K562 (cell line): ENCODE results near the gene SDC3. TPM values are rescaled to one million over a fixed set of nuclear protein-coding genes. Genes with fewer than 3 reads are reported as not detected.

Experiments used
- ATAC-seq: fragments of 200-7000 bp; cut with Tn5 transposase; 3 replicates; pipeline ENCODE4 v1.9.1; 2020; ENCODE audit warnings: moderate library complexity
- BruUV-seq: library from RNA; stranded (reverse); fragments of 400-500 nt; replicated peaks from 2 replicates; lab custom pipeline; 2021; lab: Mats Ljungman, UMichigan
- CTCF ChIA-PET: fragments of 300-600 bp; formaldehyde crosslinking; extraction: SDS; loops from one replicate; lab custom pipeline; 2021; ENCODE audit warnings: low intra/inter-chr PET ratio; lab: Yijun Ruan, JAX
- POLR2A ChIA-PET: fragments of 300-600, 350-650 bp; sonication (Branson Sonifier 250); formaldehyde crosslinking; extraction: SDS; loops from one replicate; lab custom pipeline; 2021; ENCODE audit warnings: antibody characterized with exemption, inconsistent platforms; lab: Yijun Ruan, JAX
- DNase-seq, 4 experiments: peaks; one replicate each; pipeline versions ENCODE4 v3.0.0 to v3.0.0-alpha.2; 2011 to 2018; ENCODE audit warnings: low spot score in 3 of 4, mixed read lengths in 3 of 4; ENCODE audit errors: extremely low read depth in 1 of 4
- FAIRE-seq: peaks from 2 replicates; lab custom pipeline; 2011; peaks lifted over from hg19 to GRCh38; lab: Jason Lieb, UNC
- H2AFZ ChIP-seq: 2 replicates; pipeline ENCODE4 v1.6.0; 2011; ENCODE audit warnings: low read depth, low read length, control low read depth, inconsistent platforms
- H3K27ac ChIP-seq: fragments of 200-600 bp; 3 replicates; pipeline ENCODE4 v1.8.0; 2011; ENCODE audit warnings: low read depth, mild to moderate bottlenecking, control low read depth, inconsistent platforms, low read length, moderate library complexity, mixed read lengths; ENCODE audit errors: extremely low read depth
- H3K27me3 ChIP-seq, 2 experiments: fragments of 300-600 bp in 1 of 2; 2 replicates in 1 of 2; 3 replicates in 1 of 2; pipeline versions ENCODE4 v1.6.0 to v1.8.0; 2011; ENCODE audit warnings: inconsistent platforms in 2 of 2, low read length in 2 of 2, mild to moderate bottlenecking in 1 of 2, mixed read lengths in 1 of 2, moderate library complexity in 1 of 2; ENCODE audit not compliant: control insufficient read depth in 2 of 2, insufficient read depth in 2 of 2
- H3K36me3 ChIP-seq: fragments of 300-600 bp; 3 replicates; pipeline ENCODE4 v1.8.0; 2011; ENCODE audit warnings: mild to moderate bottlenecking, low read length, inconsistent platforms; ENCODE audit not compliant: control insufficient read depth, insufficient read depth
- H3K4me1 ChIP-seq, 2 experiments: fragments of 200-600 bp in 1 of 2; replicated peaks in 1 of 2; 2 replicates in 1 of 2; 3 replicates in 1 of 2; pipeline versions ENCODE4 v1.5.1 to v1.8.0; 2011; ENCODE audit warnings: inconsistent platforms in 2 of 2, low read length in 2 of 2, mild to moderate bottlenecking in 1 of 2, mixed read lengths in 1 of 2, moderate library complexity in 1 of 2; ENCODE audit not compliant: control insufficient read depth in 2 of 2, insufficient read depth in 2 of 2
- H3K4me2 ChIP-seq: 2 replicates; pipeline ENCODE4 v1.6.1; 2011; ENCODE audit warnings: low read length, control low read depth, inconsistent platforms, mixed read lengths; ENCODE audit not compliant: insufficient read depth
- H3K4me3 ChIP-seq: fragments of 200-600 bp; sonication (generic), shearing (Covaris generic); 2 replicates; pipeline ENCODE4 v1.5.1; 2016; ENCODE audit warnings: control low read depth, inconsistent platforms
- H3K79me2 ChIP-seq: fragments of 200-600 bp; 3 replicates; pipeline ENCODE4 v1.8.0; 2011; ENCODE audit warnings: low read length, inconsistent platforms; ENCODE audit not compliant: control insufficient read depth, insufficient read depth
- H3K9ac ChIP-seq, 2 experiments: 2 replicates each; pipeline versions ENCODE4 v1.6.0 to v1.6.1; 2011; ENCODE audit warnings: low read depth in 2 of 2, low read length in 2 of 2, control low read depth in 1 of 2, inconsistent platforms in 1 of 2, mild to moderate bottlenecking in 1 of 2, mixed read lengths in 1 of 2; ENCODE audit not compliant: insufficient read depth in 1 of 2
- H3K9me1 ChIP-seq: one replicate; pipeline ENCODE4 v1.6.0; 2011; ENCODE audit warnings: inconsistent platforms, mild to moderate bottlenecking, low read length, moderate library complexity; ENCODE audit not compliant: control insufficient read depth, insufficient read depth
- H3K9me3 ChIP-seq: replicated peaks from 2 replicates; pipeline ENCODE4 v1.5.1; 2011; ENCODE audit warnings: low read depth, low read length, inconsistent platforms; ENCODE audit not compliant: control insufficient read depth, insufficient read depth
- H4K20me1 ChIP-seq: replicated peaks from 2 replicates; pipeline ENCODE4 v1.6.1; 2011; ENCODE audit warnings: low read length, inconsistent platforms, mixed read lengths; ENCODE audit not compliant: control insufficient read depth, insufficient read depth
- ADNP ChIP-seq: fragments of 200-800 bp; sonication (Bioruptor generic); IDR thresholded peaks from 2 replicates; pipeline ENCODE4 v1.6.1; 2016; ENCODE audit warnings: missing genetic modification characterization, missing compliant biosample characterization
- E2F1 ChIP-seq: sonication (generic); formaldehyde crosslinking; IDR thresholded peaks from 2 replicates; pipeline ENCODE4 v1.8.1; 2023; ENCODE audit warnings: mild to moderate bottlenecking, missing genetic modification reagents, moderate library complexity
- HDAC1 ChIP-seq, 2 experiments: fragments of 450-650 bp; IDR thresholded peaks; 2 replicates each; pipeline ENCODE4 v1.6.1; 2016 to 2017; ENCODE audit warnings: inconsistent platforms in 1 of 2, mild to moderate bottlenecking in 1 of 2, moderate library complexity in 1 of 2
- HES1 ChIP-seq: fragments of 450-650 bp; IDR thresholded peaks from 2 replicates; pipeline ENCODE4 v1.6.1; 2016; ENCODE audit warnings: low read depth, mild to moderate bottlenecking, moderate library complexity
- JUN ChIP-seq, 2 experiments: sonication (generic) in 1 of 2; formaldehyde crosslinking in 1 of 2; IDR thresholded peaks; 2 replicates each; pipeline versions ENCODE4 v1.6.1 to v1.8.0; 2012 to 2022; ENCODE audit warnings: borderline replicate concordance in 2 of 2, mild to moderate bottlenecking in 2 of 2, improper control_type of control experiment in 1 of 2, low read depth in 1 of 2, low read length in 1 of 2, missing genetic modification reagents in 1 of 2
- MBD2 ChIP-seq: sonication (generic); IDR thresholded peaks from 2 replicates; pipeline ENCODE4 v1.6.1; 2016; ENCODE audit warnings: low read depth, borderline replicate concordance
- PCBP1 ChIP-seq: fragments of 200-400 bp; formaldehyde crosslinking; IDR thresholded peaks from 2 replicates; pipeline ENCODE4 v1.6.1; 2018; ENCODE audit warnings: mild to moderate bottlenecking, low read depth, low read length; ENCODE audit not compliant: poor library complexity, severe bottlenecking
- SMAD3 ChIP-seq: fragments of 450-650 bp; formaldehyde crosslinking; conservative IDR thresholded peaks from 2 replicates; pipeline ENCODE4 v1.4.0; 2020; ENCODE audit warnings: mild to moderate bottlenecking
- SMAD4 ChIP-seq: fragments of 250-450 bp; sonication (Bioruptor Pico); conservative IDR thresholded peaks from 2 replicates; pipeline ENCODE4 v1.8.0; 2021; ENCODE audit warnings: inconsistent platforms, mild to moderate bottlenecking, moderate library complexity
- ZNF133 ChIP-seq: fragments of 250-450 bp; sonication (Bioruptor Pico); IDR thresholded peaks from 2 replicates; pipeline ENCODE4 v1.4.0; 2020; ENCODE audit warnings: mild to moderate bottlenecking
- ZNF318 ChIP-seq, 2 experiments: fragments of 450-650 bp; IDR thresholded peaks; 2 replicates each; pipeline ENCODE4 v1.6.1; 2016; ENCODE audit warnings: mild to moderate bottlenecking in 2 of 2, borderline replicate concordance in 1 of 2, low read depth in 1 of 2, moderate library complexity in 1 of 2
- ZNF444 ChIP-seq: fragments of 250-450 bp; sonication (Bioruptor Pico); IDR thresholded peaks from 2 replicates; pipeline ENCODE4 v1.4.0; 2020; ENCODE audit warnings: mild to moderate bottlenecking, moderate library complexity
- WGBS: fragments of 100-300 bp; shearing (Covaris generic); methylation state at CpG from one replicate; pipeline ENCODE4 v1.1.6; 2016; ENCODE audit warnings: low coverage, mixed read lengths; ENCODE audit not compliant: insufficient coverage; ENCODE audit errors: missing lambda C conversion rate; 5-methylcytosine and 5-hydroxymethylcytosine counted together
- in situ Hi-C: fragments of 300-500 bp; cut with MboI; formaldehyde crosslinking; loops from 4 replicates; pipeline ENCODE4 v1.15.0; 2018; ENCODE audit warnings: inconsistent platforms, mixed read lengths
- intact Hi-C: fragments of 100-400 bp; cut with micrococcal nuclease; formaldehyde crosslinking; loops from 2 replicates; pipeline ENCODE4 v1.14.2; 2022
- polyA plus RNA-seq, 8 experiments: library from polyadenylated mRNA; depleted of rRNA in 4 of 8; stranded (reverse) in 5 of 8; unstranded in 3 of 8; fragments of >200 nt; fragmentation: Nextera tagmentation in 2 of 8; fragmentation: Illumina TruSeq in 1 of 8; extraction: Ambion mirVana in 2 of 8; extraction: Trizol in 1 of 8; gene quantifications; 2 replicates each; pipeline versions ENCODE4 v1.2.1 to v1.2.3, GENCODE V29; 2011 to 2014; ENCODE audit warnings: inconsistent platforms in 1 of 8, missing spikeins in 1 of 8
- total RNA-seq, 7 experiments: library from RNA; depleted of rRNA in 6 of 7; stranded (reverse); fragments of >200 nt in 6 of 7; fragmentation: Illumina TruSeq in 2 of 7; extraction: Trizol in 2 of 7; gene quantifications; 2 replicates each; pipeline versions ENCODE4 v1.2.1 to v1.2.3, GENCODE V29; 2011 to 2021; ENCODE audit warnings: low replicate concordance in 1 of 7

SDC3 gene
- total and polyA plus RNA-seq, 9 of the 15 experiments (the other 6 are each of a cell fraction or from before 2014, with no cell fraction given): 0.38 to 44.1 (median 12.1) TPM

GRCh38 chr1:30867537-30867936, 41.0 kb downstream of the SDC3 start:
- Histone ChIP-seq H3K79me2 (no peaks in the 10 kb centered on the region), H3K9me3 (no peaks in the 10 kb centered on the region), H3K4me3 (no peak overlapping the region), H3K4me1 (peaks cover 17 to 26% of the 10 kb centered on the region in 2 experiments), H3K9ac (no peak overlapping the region), H4K20me1 (no peaks in the 10 kb centered on the region), H3K27ac (no peak overlapping the region), H3K27me3 (no peaks in the 10 kb centered on the region), H3K36me3 (peaks cover 3% of the 10 kb centered on the region; the same call in 1 of the 3 replicates), H3K9me1 (peaks cover 4% of the 10 kb centered on the region), H2AFZ (no peak overlapping the region), H3K4me2 (no peak overlapping the region)
- 47% methylated on average over 4 of the region's 4 CpGs for WGBS
- DNase-seq (no peak), FAIRE-seq (no peak), ATAC-seq (no peak)
- in situ Hi-C loops: no loop called here
- POLR2A ChIA-PET: interaction anchor here (0.5 to 1.4 kb wide), 6 partner anchors 21 to 1583 kb away, joined by 3 to 5 read pairs (median 3); no protein-coding TSS in a partner anchor
- CTCF ChIA-PET: no interaction called here
- BruUV-seq: no TSS peak
- intact Hi-C loops: no loop called here
- TF ChIP-seq JUN (IDR thresholded peaks at IDR 0.05; ENCODE audit: borderline replicate concordance, low read depth, low read length): no peak
- TF ChIP-seq JUN (CRISPR knock-in tag; IDR thresholded peaks at IDR 0.05; ENCODE audit: borderline replicate concordance): no peak
- no peak for TF ChIP-seq PCBP1
- no peak for TF ChIP-seq SMAD4 (CRISPR knock-in tag)
- TF ChIP-seq HDAC1 (IDR thresholded peaks at IDR 0.05): no peak
- no peak for TF ChIP-seq ZNF133 (CRISPR knock-in tag)
- peak; percentile 98 for TF ChIP-seq ADNP
- no peak for TF ChIP-seq MBD2
- TF ChIP-seq SMAD3 (CRISPR knock-in tag): no peak
- no peak for TF ChIP-seq ZNF318 (IDR thresholded peaks at IDR 0.05; ENCODE audit: borderline replicate concordance in 1 of 2, low read depth in 1 of 2)
- TF ChIP-seq E2F1 (CRISPR knock-in tag): no peak
- TF ChIP-seq HES1: no peak
- TF ChIP-seq ZNF444: no peak
